Measurements from ENCODE around the gene HSP90AB1. TPM values are rescaled to one million over a fixed set of nuclear protein-coding genes. Genes with fewer than 3 reads are reported as not detected.

HSP90AB1 gene
- total RNA-seq, 1 experiment from 2014 or later, result 967 TPM

DNA sequence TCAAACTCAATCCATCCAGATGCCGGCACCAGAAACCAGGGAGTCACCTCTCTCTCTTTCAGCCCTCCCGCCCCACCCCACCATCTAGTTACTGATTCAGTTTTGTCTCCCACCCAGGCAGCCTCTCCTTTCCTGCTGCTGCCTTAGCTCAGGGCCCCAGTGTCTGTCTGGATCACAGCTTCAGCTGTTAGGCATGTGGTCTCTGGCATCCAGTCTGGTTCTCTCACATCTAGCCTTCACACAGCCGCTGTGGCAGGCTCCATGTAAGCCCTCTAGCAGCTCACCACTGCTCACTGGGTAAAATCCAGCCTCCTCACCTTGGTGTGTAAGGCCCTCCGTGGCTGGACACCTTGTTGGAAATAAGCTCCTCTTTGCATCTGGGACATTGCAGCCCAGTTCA lies 44.9 kb downstream of the HSP90AB1 start:
- CTCF ChIA-PET, result no interaction called here

GRCh38 chr6:44292661-44293365 lies 45.9 kb downstream of the HSP90AB1 start:
- Mint-ChIP-seq H3K27ac (ENCODE audit: unreplicated experiment) (no peak overlapping the region), H3K27me3 (ENCODE audit: insufficient read depth, unreplicated experiment) (peaks cover 30% of the 10 kb centered on the region), H3K9me3 (ENCODE audit: unreplicated experiment) (no peaks in the 10 kb centered on the region), H3K36me3 (ENCODE audit: insufficient read depth, unreplicated experiment) (peaks cover 14% of the 10 kb centered on the region), H3K4me1 (ENCODE audit: low read depth, unreplicated experiment) (no peaks in the 10 kb centered on the region), H3K4me3 (ENCODE audit: unreplicated experiment) (no peak overlapping the region)
- Histone ChIP-seq H3K4me1 (peaks cover 2% of the 10 kb centered on the region; the same call in 1 of the 2 replicates), H3K27me3 (replicated peaks; ENCODE audit: control insufficient read depth, insufficient read depth, low read length) (peaks cover 4% of the 10 kb centered on the region), H3K36me3 (ENCODE audit: control insufficient read depth, insufficient read depth, low read length) (no peaks in the 10 kb centered on the region), H3K9me3 (no peaks in the 10 kb centered on the region), H3K4me3 (ENCODE audit: low read depth, low read length) (no peak overlapping the region)
- CTCF ChIA-PET, result no interaction called here
- intact Hi-C loops (cut with micrococcal nuclease; ENCODE audit: unreplicated experiment), result no loop called here
- TF ChIP-seq CTCF (IDR thresholded peaks at IDR 0.05; ENCODE audit: insufficient read depth in 1 of 2, low read depth in 1 of 2, low read length in 1 of 2, severe bottlenecking in 1 of 2, unreplicated experiment in 1 of 2), result no peak
- POLR2A ChIA-PET, result no interaction called here
- no TSS peak for BruUV-seq (replicated peaks)
- no peak for DNase-seq

More for the DNA sequence above, 44.9 kb downstream of the HSP90AB1 start:
- no peak for DNase-seq
- H3K9me3 Mint-ChIP-seq (ENCODE audit: unreplicated experiment), result no peaks in the 10 kb centered on the region
- no peaks in the 10 kb centered on the region for H3K9me3 ChIP-seq
- TF ChIP-seq CTCF (IDR thresholded peaks at IDR 0.05; ENCODE audit: insufficient read depth in 1 of 2, low read depth in 1 of 2, low read length in 1 of 2, severe bottlenecking in 1 of 2, unreplicated experiment in 1 of 2), result no peak
- H3K27me3 Mint-ChIP-seq (ENCODE audit: insufficient read depth, unreplicated experiment), result peaks cover 37% of the 10 kb centered on the region
- no peaks in the 10 kb centered on the region for H3K36me3 ChIP-seq (ENCODE audit: control insufficient read depth, insufficient read depth, low read length)
- no peaks in the 10 kb centered on the region for H3K4me1 ChIP-seq
- no peaks in the 10 kb centered on the region for H3K4me1 Mint-ChIP-seq (ENCODE audit: low read depth, unreplicated experiment)
- peaks cover 6% of the 10 kb centered on the region for H3K36me3 Mint-ChIP-seq (ENCODE audit: insufficient read depth, unreplicated experiment)
- peaks cover 2% of the 10 kb centered on the region for H3K27me3 ChIP-seq (replicated peaks; ENCODE audit: control insufficient read depth, insufficient read depth, low read length)
- H3K27ac Mint-ChIP-seq (ENCODE audit: unreplicated experiment), result no peak overlapping the region
- H3K4me3 ChIP-seq (ENCODE audit: low read depth, low read length), result no peak overlapping the region
- intact Hi-C loops (cut with micrococcal nuclease; ENCODE audit: unreplicated experiment), result no loop called here
- BruUV-seq (replicated peaks), result no TSS peak
- POLR2A ChIA-PET, result no interaction called here
- no peak overlapping the region for H3K4me3 Mint-ChIP-seq (ENCODE audit: unreplicated experiment)

GRCh38 chr6:44294832-44295791 lies 48.2 kb downstream of the HSP90AB1 start:
- H3K27me3 Mint-ChIP-seq (ENCODE audit: insufficient read depth, unreplicated experiment), result peaks cover 22% of the 10 kb centered on the region
- no peak overlapping the region for H3K4me3 Mint-ChIP-seq (ENCODE audit: unreplicated experiment)
- Histone ChIP-seq H3K27me3 (replicated peaks; ENCODE audit: control insufficient read depth, insufficient read depth, low read length) (peaks cover 4% of the 10 kb centered on the region), H3K9me3 (no peaks in the 10 kb centered on the region), H3K4me3 (ENCODE audit: low read depth, low read length) (no peak overlapping the region), H3K36me3 (ENCODE audit: control insufficient read depth, insufficient read depth, low read length) (no peaks in the 10 kb centered on the region), H3K4me1 (peaks cover 9% of the 10 kb centered on the region; the same call in 1 of the 2 replicates)
- POLR2A ChIA-PET, result interaction anchor here (1.0 kb wide), 1 partner anchor 17 kb away, joined by 3 read pairs; the partner anchor contains the start of gene AARS2
- no peak for DNase-seq
- no peak overlapping the region for H3K27ac Mint-ChIP-seq (ENCODE audit: unreplicated experiment)
- no TSS peak for BruUV-seq (replicated peaks)
- TF ChIP-seq CTCF (IDR thresholded peaks at IDR 0.05; ENCODE audit: insufficient read depth in 1 of 2, low read depth in 1 of 2, low read length in 1 of 2, severe bottlenecking in 1 of 2, unreplicated experiment in 1 of 2), result no peak
- peaks cover 22% of the 10 kb centered on the region for H3K36me3 Mint-ChIP-seq (ENCODE audit: insufficient read depth, unreplicated experiment)
- peaks cover 7% of the 10 kb centered on the region for H3K4me1 Mint-ChIP-seq (ENCODE audit: low read depth, unreplicated experiment)
- CTCF ChIA-PET, result interaction anchor here (1.1 to 1.5 kb wide), 2 partner anchors 10 to 27 kb away, joined by 3 to 8 read pairs; no protein-coding TSS in a partner anchor
- intact Hi-C loops (cut with micrococcal nuclease; ENCODE audit: unreplicated experiment), result no loop called here
- no peaks in the 10 kb centered on the region for H3K9me3 Mint-ChIP-seq (ENCODE audit: unreplicated experiment)
